Measurements from ENCODE around the gene ERG28.

ERG28 gene

GRCh38 chr14:75634848-75635247 lies 25.8 kb downstream of the ERG28 start:
- H3K27ac ChIP-seq (ENCODE audit: low read depth, low read length), result no peak overlapping the region
- H3K27me3 ChIP-seq (ENCODE audit: control insufficient read depth, insufficient read depth, low read length), result no peaks in the 10 kb centered on the region
- no peak overlapping the region for H3K9ac ChIP-seq (ENCODE audit: low read length)
- no peak overlapping the region for H3K4me3 ChIP-seq (ENCODE audit: low read length)
- no peaks in the 10 kb centered on the region for H3K36me3 ChIP-seq (ENCODE audit: control insufficient read depth, insufficient read depth, low read length)
- no peaks in the 10 kb centered on the region for H3K4me1 ChIP-seq (ENCODE audit: control insufficient read depth, insufficient read depth, low read length)

GRCh38 chr14:75631453-75631831 lies 29.2 kb downstream of the ERG28 start:
- Histone ChIP-seq H3K4me1 (ENCODE audit: control insufficient read depth, insufficient read depth, low read length) (no peaks in the 10 kb centered on the region), H3K4me3 (ENCODE audit: low read length) (no peak overlapping the region), H3K9ac (ENCODE audit: low read length) (no peak overlapping the region), H3K36me3 (ENCODE audit: control insufficient read depth, insufficient read depth, low read length) (no peaks in the 10 kb centered on the region), H3K27me3 (ENCODE audit: control insufficient read depth, insufficient read depth, low read length) (no peaks in the 10 kb centered on the region), H3K27ac (ENCODE audit: low read depth, low read length) (no peak overlapping the region)

- H3K9ac ChIP-seq (ENCODE audit: low read length), result no peak overlapping the region
- no peak overlapping the region for H3K27ac ChIP-seq (ENCODE audit: low read depth, low read length)
- no peak overlapping the region for H3K4me3 ChIP-seq (ENCODE audit: low read length)
Observed at GRCh38 chr14:75630695-75631452, 29.8 kb downstream of the ERG28 start.

GRCh38 chr14:75628816-75629215 lies 31.9 kb downstream of the ERG28 start:
- Histone ChIP-seq H3K27me3 (ENCODE audit: control insufficient read depth, insufficient read depth, low read length) (no peaks in the 10 kb centered on the region), H3K4me1 (ENCODE audit: control insufficient read depth, insufficient read depth, low read length) (no peaks in the 10 kb centered on the region), H3K27ac (ENCODE audit: low read depth, low read length) (no peak overlapping the region), H3K4me3 (ENCODE audit: low read length) (no peak overlapping the region), H3K36me3 (ENCODE audit: control insufficient read depth, insufficient read depth, low read length) (no peaks in the 10 kb centered on the region), H3K9ac (ENCODE audit: low read length) (no peak overlapping the region)

More at GRCh38 chr14:75630695-75631452, 29.8 kb downstream of the ERG28 start:
- Histone ChIP-seq H3K36me3 (ENCODE audit: control insufficient read depth, insufficient read depth, low read length) (no peaks in the 10 kb centered on the region), H3K27me3 (ENCODE audit: control insufficient read depth, insufficient read depth, low read length) (no peaks in the 10 kb centered on the region), H3K4me1 (ENCODE audit: control insufficient read depth, insufficient read depth, low read length) (no peaks in the 10 kb centered on the region)

- H3K27me3 ChIP-seq (ENCODE audit: control insufficient read depth, insufficient read depth, low read length), result no peaks in the 10 kb centered on the region
- H3K36me3 ChIP-seq (ENCODE audit: control insufficient read depth, insufficient read depth, low read length), result no peaks in the 10 kb centered on the region
- no peak overlapping the region for H3K9ac ChIP-seq (ENCODE audit: low read length)
- H3K27ac ChIP-seq (ENCODE audit: low read depth, low read length), result no peak overlapping the region
- H3K4me1 ChIP-seq (ENCODE audit: control insufficient read depth, insufficient read depth, low read length), result no peaks in the 10 kb centered on the region
- no peak overlapping the region for H3K4me3 ChIP-seq (ENCODE audit: low read length)
Observed at GRCh38 chr14:75627406-75627805, 33.3 kb downstream of the ERG28 start.

- no peaks in the 10 kb centered on the region for H3K4me1 ChIP-seq (ENCODE audit: control insufficient read depth, insufficient read depth, low read length)
- no peaks in the 10 kb centered on the region for H3K27me3 ChIP-seq (ENCODE audit: control insufficient read depth, insufficient read depth, low read length)
- no peak overlapping the region for H3K27ac ChIP-seq (ENCODE audit: low read depth, low read length)
- no peaks in the 10 kb centered on the region for H3K36me3 ChIP-seq (ENCODE audit: control insufficient read depth, insufficient read depth, low read length)
- no peak overlapping the region for H3K9ac ChIP-seq (ENCODE audit: low read length)
- H3K4me3 ChIP-seq (ENCODE audit: low read length), result no peak overlapping the region
Observed at GRCh38 chr14:75626863-75627262, 33.8 kb downstream of the ERG28 start.

GRCh38 chr14:75626396-75626795 lies 34.3 kb downstream of the ERG28 start:
- no peaks in the 10 kb centered on the region for H3K27me3 ChIP-seq (ENCODE audit: control insufficient read depth, insufficient read depth, low read length)
- no peaks in the 10 kb centered on the region for H3K4me1 ChIP-seq (ENCODE audit: control insufficient read depth, insufficient read depth, low read length)
- H3K9ac ChIP-seq (ENCODE audit: low read length), result no peak overlapping the region
- no peak overlapping the region for H3K27ac ChIP-seq (ENCODE audit: low read depth, low read length)
- no peak overlapping the region for H3K4me3 ChIP-seq (ENCODE audit: low read length)
- no peaks in the 10 kb centered on the region for H3K36me3 ChIP-seq (ENCODE audit: control insufficient read depth, insufficient read depth, low read length)

GRCh38 chr14:75625034-75625433 lies 35.6 kb downstream of the ERG28 start:
- Histone ChIP-seq H3K4me1 (ENCODE audit: control insufficient read depth, insufficient read depth, low read length) (no peaks in the 10 kb centered on the region), H3K27ac (ENCODE audit: low read depth, low read length) (no peak overlapping the region), H3K4me3 (ENCODE audit: low read length) (no peak overlapping the region), H3K36me3 (ENCODE audit: control insufficient read depth, insufficient read depth, low read length) (no peaks in the 10 kb centered on the region), H3K9ac (ENCODE audit: low read length) (no peak overlapping the region), H3K27me3 (ENCODE audit: control insufficient read depth, insufficient read depth, low read length) (no peaks in the 10 kb centered on the region)

- H3K27me3 ChIP-seq (ENCODE audit: control insufficient read depth, insufficient read depth, low read length), result no peaks in the 10 kb centered on the region
- no peak overlapping the region for H3K27ac ChIP-seq (ENCODE audit: low read depth, low read length)
- no peaks in the 10 kb centered on the region for H3K4me1 ChIP-seq (ENCODE audit: control insufficient read depth, insufficient read depth, low read length)
- no peak overlapping the region for H3K4me3 ChIP-seq (ENCODE audit: low read length)
- no peak overlapping the region for H3K9ac ChIP-seq (ENCODE audit: low read length)
- no peaks in the 10 kb centered on the region for H3K36me3 ChIP-seq (ENCODE audit: control insufficient read depth, insufficient read depth, low read length)
Observed at GRCh38 chr14:75619548-75619947, 41.1 kb downstream of the ERG28 start.

- no peak overlapping the region for H3K9ac ChIP-seq (ENCODE audit: low read length)
- no peak overlapping the region for H3K27ac ChIP-seq (ENCODE audit: low read depth, low read length)
- H3K36me3 ChIP-seq (ENCODE audit: control insufficient read depth, insufficient read depth, low read length), result no peaks in the 10 kb centered on the region
- H3K27me3 ChIP-seq (ENCODE audit: control insufficient read depth, insufficient read depth, low read length), result no peaks in the 10 kb centered on the region
- no peak overlapping the region for H3K4me3 ChIP-seq (ENCODE audit: low read length)
- peaks cover 4% of the 10 kb centered on the region for H3K4me1 ChIP-seq (ENCODE audit: control insufficient read depth, insufficient read depth, low read length)
Observed at GRCh38 chr14:75615200-75615599, 45.5 kb downstream of the ERG28 start.

- peaks cover 4% of the 10 kb centered on the region for H3K4me1 ChIP-seq (ENCODE audit: control insufficient read depth, insufficient read depth, low read length)
- no peak overlapping the region for H3K27ac ChIP-seq (ENCODE audit: low read depth, low read length)
- H3K27me3 ChIP-seq (ENCODE audit: control insufficient read depth, insufficient read depth, low read length), result no peaks in the 10 kb centered on the region
Observed at GRCh38 chr14:75614179-75614578, 46.5 kb downstream of the ERG28 start.

GRCh38 chr14:75612157-75612556 lies 48.5 kb downstream of the ERG28 start:
- Histone ChIP-seq H3K36me3 (ENCODE audit: control insufficient read depth, insufficient read depth, low read length) (no peaks in the 10 kb centered on the region), H3K4me1 (ENCODE audit: control insufficient read depth, insufficient read depth, low read length) (peaks cover 4% of the 10 kb centered on the region), H3K4me3 (ENCODE audit: low read length) (no peak overlapping the region), H3K27ac (ENCODE audit: low read depth, low read length) (no peak overlapping the region), H3K9ac (ENCODE audit: low read length) (no peak overlapping the region), H3K27me3 (ENCODE audit: control insufficient read depth, insufficient read depth, low read length) (no peaks in the 10 kb centered on the region)

More at GRCh38 chr14:75614179-75614578, 46.5 kb downstream of the ERG28 start:
- no peak overlapping the region for H3K9ac ChIP-seq (ENCODE audit: low read length)
- no peaks in the 10 kb centered on the region for H3K36me3 ChIP-seq (ENCODE audit: control insufficient read depth, insufficient read depth, low read length)
- H3K4me3 ChIP-seq (ENCODE audit: low read length), result no peak overlapping the region

GRCh38 chr14:75610834-75611233 lies 49.8 kb downstream of the ERG28 start:
- Histone ChIP-seq H3K9ac (ENCODE audit: low read length) (no peak overlapping the region), H3K27ac (ENCODE audit: low read depth, low read length) (no peak overlapping the region), H3K27me3 (ENCODE audit: control insufficient read depth, insufficient read depth, low read length) (no peaks in the 10 kb centered on the region), H3K4me1 (ENCODE audit: control insufficient read depth, insufficient read depth, low read length) (peaks cover 4% of the 10 kb centered on the region), H3K4me3 (ENCODE audit: low read length) (no peak overlapping the region), H3K36me3 (ENCODE audit: control insufficient read depth, insufficient read depth, low read length) (no peaks in the 10 kb centered on the region)

All from rectal smooth muscle tissue (tissue), 1 donor.